Testis (tissue), 3 donors: ENCODE measurements around the gene CRLF1. TPM values are rescaled to one million over a fixed set of nuclear protein-coding genes. Genes with fewer than 3 reads are reported as not detected.

ENCODE experiments used
- DNase-seq: peaks from one replicate; pipeline ENCODE4 v3.0.0-alpha.2; 2019
- H3K27ac ChIP-seq, 2 donors: fragments of 200-600 bp; sonication (generic); one replicate each; pipeline ENCODE4 v1.5.1; 2019
- H3K27me3 ChIP-seq: fragments of 200-600 bp; sonication (generic); one replicate; pipeline ENCODE4 v1.5.1; 2019
- H3K36me3 ChIP-seq: fragments of 200-600 bp; sonication (generic); one replicate; pipeline ENCODE4 v1.5.1; 2017; ENCODE audit warnings: low read depth; ENCODE audit errors: missing control alignments
- H3K4me1 ChIP-seq: fragments of 200-600 bp; sonication (generic); one replicate; pipeline ENCODE4 v1.5.1; 2019
- H3K4me3 ChIP-seq, 2 donors: fragments of 200-600 bp; sonication (generic); one replicate each; pipeline ENCODE4 v1.5.1; 2017 to 2019
- H3K9me3 ChIP-seq: fragments of 200-600 bp; sonication (generic); one replicate; pipeline ENCODE4 v1.5.1; 2017
- POLR2A ChIP-seq: fragments of 450-650 bp; IDR thresholded peaks from one replicate; pipeline ENCODE4 v1.6.1; 2017; ENCODE audit warnings: antibody characterized with exemption, mild to moderate bottlenecking, moderate library complexity
- WGBS, 2 donors: methylation state at CpG; one replicate each; pipeline ENCODE4 v1.1.5; 2018; 5-methylcytosine and 5-hydroxymethylcytosine counted together
- intact Hi-C: fragments of 100-400 bp; cut with DNase I; formaldehyde crosslinking; loops from one replicate; pipeline ENCODE4 v1.15.1; 2023; ENCODE audit warnings: low total_unique reads
- polyA plus RNA-seq: library from polyadenylated mRNA; stranded (reverse); fragments of 350-450 nt; fragmentation: Illumina TruSeq; extraction: RNeasy Lipid Tissue Mini Kit (QIAGEN cat#74804); gene quantifications from one replicate; pipeline ENCODE4 v1.2.3, GENCODE V29; 2014; ENCODE audit warnings: low read depth, low replicate concordance; ENCODE audit not compliant: insufficient read depth
- total RNA-seq, 2 donors: library from RNA; depleted of rRNA; stranded (reverse); fragments of >200 nt; gene quantifications; one replicate each; pipeline ENCODE4 v1.2.3, GENCODE V29; 2016
- TF ChIP-seq, protein P1 (sequence below), 3 experiments: fragments of 450-650 bp in 2 of 3; fragments of 200-600 bp in 1 of 3; sonication (generic) in 1 of 3; IDR thresholded peaks; one replicate each; pipeline ENCODE4 v1.5.1; 2016 to 2019; ENCODE audit warnings: antibody characterized with exemption in 3 of 3, mild to moderate bottlenecking in 2 of 3, moderate library complexity in 1 of 3

CRLF1 gene
- total and polyA plus RNA-seq, 3 donors from 2014 or later: 4.3 to 8.7 (median 5.3) TPM

DNA sequence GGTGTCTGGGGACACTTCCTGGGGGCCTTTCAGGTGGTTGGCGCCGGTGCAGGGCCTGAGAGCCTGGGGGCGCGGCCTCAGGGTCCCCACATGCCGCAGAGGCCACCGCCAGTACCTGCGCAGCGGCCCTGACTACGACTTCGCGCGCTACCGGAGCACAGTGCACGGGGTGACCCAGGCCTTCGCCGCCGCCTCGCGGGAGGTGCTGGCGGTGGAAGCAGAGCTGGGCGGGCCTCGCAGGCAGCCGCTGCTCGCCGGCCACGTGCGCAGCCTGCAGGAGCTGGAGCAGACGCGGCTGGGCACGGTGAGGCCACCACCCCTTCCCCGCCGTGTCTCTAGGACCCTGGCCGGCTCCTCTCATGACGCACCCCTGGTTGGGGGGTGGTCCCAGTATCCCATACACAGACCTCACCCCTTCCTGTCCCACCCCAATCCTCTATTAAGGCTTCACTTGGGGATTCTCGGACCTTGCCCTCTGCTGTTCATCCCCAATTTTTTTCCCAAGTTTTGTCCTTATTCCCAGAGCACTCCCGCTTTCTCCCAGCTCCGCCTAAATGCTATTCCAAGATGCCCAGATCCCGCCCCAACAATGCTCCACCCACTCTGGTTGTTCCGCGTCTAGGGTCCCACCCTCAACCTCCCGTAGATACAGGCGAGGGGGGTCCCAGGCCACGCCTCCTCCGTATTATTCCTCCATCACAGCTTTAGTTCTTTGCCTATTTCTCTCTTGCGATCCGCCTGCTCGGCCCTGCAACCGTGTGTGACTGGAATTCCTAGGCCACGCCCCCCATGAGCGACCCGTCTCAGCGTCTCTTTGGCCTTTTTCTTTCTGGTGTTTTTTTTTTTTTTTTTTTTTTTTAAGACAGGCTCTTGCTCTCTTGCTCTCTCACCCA is 17.0 kb downstream of the CRLF1 start:
- Histone ChIP-seq H3K27me3 (no peaks in the 10 kb centered on the region), H3K27ac (peak overlapping the region; percentile 35 to 76), H3K36me3 (no peaks in the 10 kb centered on the region), H3K4me3 (peak overlapping the region; percentile 74 to 75), H3K9me3 (no peaks in the 10 kb centered on the region), H3K4me1 (peaks cover 20% of the 10 kb centered on the region)
- intact Hi-C loops: loop anchor here (10.0 kb wide), 2 partner anchors 95 to 255 kb away; partner anchors contain the start of gene CRTC1
- WGBS, 2 donors: 15 to 19% methylated on average over 29 to 52 of the region's 52 CpGs
- DNase-seq: peak; percentile 71
- TF ChIP-seq, protein P1, sequence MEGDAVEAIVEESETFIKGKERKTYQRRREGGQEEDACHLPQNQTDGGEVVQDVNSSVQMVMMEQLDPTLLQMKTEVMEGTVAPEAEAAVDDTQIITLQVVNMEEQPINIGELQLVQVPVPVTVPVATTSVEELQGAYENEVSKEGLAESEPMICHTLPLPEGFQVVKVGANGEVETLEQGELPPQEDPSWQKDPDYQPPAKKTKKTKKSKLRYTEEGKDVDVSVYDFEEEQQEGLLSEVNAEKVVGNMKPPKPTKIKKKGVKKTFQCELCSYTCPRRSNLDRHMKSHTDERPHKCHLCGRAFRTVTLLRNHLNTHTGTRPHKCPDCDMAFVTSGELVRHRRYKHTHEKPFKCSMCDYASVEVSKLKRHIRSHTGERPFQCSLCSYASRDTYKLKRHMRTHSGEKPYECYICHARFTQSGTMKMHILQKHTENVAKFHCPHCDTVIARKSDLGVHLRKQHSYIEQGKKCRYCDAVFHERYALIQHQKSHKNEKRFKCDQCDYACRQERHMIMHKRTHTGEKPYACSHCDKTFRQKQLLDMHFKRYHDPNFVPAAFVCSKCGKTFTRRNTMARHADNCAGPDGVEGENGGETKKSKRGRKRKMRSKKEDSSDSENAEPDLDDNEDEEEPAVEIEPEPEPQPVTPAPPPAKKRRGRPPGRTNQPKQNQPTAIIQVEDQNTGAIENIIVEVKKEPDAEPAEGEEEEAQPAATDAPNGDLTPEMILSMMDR (IDR thresholded peaks at IDR 0.05): peak in 2 of 3 experiments; percentile 10 to 20
- no peak for TF ChIP-seq POLR2A

DNA sequence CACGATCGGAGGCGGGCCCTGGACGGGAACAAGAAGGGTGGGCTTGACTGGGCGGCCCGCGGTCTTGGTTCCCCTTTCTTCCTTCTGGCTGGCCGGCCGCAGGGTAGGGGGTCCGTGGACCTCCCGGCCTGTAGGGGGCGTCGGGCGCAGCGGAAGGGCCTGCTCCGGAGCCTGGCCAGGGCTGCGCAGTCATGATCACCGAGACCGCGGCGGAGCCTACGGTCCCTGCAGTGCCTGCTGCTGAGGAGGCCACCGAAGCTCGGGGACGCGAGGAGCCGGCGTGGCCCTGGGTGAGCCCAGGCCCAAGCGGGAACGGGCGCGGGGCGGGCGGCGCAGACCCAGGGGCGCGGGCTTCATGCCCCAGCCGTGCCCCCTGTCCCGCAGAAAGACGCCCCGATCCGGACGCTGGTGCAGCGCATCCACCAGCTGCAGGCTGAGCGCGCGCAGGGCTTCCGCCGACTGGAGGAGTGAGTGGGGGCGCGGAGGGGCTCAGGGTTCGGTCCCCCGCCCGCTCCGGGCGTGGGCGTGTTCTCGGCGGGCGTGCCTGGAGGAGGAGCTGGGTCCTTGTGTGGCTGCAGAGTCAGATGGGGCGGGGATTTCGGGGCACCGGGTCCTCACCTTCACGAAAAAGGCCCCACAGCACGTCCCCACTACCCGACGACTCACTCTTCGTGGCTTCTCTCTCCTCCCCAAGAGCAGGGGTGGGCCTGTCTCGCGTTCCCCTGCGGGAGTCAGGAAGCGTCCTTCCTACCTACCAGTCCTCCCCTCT is 17.8 kb downstream of the CRLF1 start, which contains the start of gene REX1BD:
Gene REX1BD (plus strand): TSS at position 188 of the 769 bp plus-strand sequence. CDS start 4 bp downstream, at position 192.
- no peaks in the 10 kb centered on the region for H3K27me3 ChIP-seq
- no peaks in the 10 kb centered on the region for H3K36me3 ChIP-seq
- DNase-seq: peak; percentile 85
- peak within 1 kb of the TSS; percentile 74 to 75 for H3K4me3 ChIP-seq
- no peaks in the 10 kb centered on the region for H3K9me3 ChIP-seq
- 0% methylated on average over 12 to 70 of the region's 72 CpGs for WGBS, 2 donors
- intact Hi-C loops: no loop called here
- TF ChIP-seq, protein P1 (IDR thresholded peaks at IDR 0.05): peak; percentile 82 to 88 (median 85)
- no peak for TF ChIP-seq POLR2A
- peak within 1 kb of the TSS; percentile 35 to 76 for H3K27ac ChIP-seq
- peaks cover 14% of the 10 kb centered on the region for H3K4me1 ChIP-seq

DNA sequence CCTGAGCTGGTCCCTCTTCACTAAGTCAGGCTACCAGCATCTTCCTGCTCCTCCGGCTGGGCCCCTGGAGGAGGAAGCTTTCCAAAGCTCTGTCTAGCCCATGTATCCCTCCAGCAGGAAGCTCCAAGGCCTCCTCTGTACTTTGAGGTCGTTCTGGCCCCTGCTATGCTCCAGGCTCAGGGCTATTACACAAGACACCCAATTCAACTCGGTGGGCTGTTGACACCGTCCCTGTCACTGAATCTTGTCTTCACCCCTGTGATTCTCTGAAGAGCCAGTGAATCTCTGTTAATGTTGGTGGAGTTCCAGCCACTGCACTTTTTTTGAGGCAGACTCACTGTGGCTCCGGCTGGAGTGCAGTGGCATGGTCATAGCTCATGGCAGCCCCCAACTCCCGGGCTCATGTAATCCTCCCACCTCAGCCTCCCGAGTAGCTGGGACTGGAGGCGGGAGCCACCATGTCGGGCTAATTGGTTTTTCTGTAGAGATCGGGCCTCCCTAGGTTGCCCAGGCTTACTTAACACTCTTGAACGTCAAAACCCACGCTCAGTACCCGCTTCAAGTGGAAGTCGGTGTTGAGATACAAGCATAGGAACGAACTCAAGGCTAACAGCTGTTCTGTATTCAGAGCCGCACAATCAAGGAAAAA is 18.5 kb downstream of the CRLF1 start:
- no peaks in the 10 kb centered on the region for H3K36me3 ChIP-seq
- WGBS, 2 donors: 5 to 15% methylated on average over 7 to 16 of the region's 16 CpGs
- no peak for TF ChIP-seq POLR2A
- TF ChIP-seq, protein P1 (IDR thresholded peaks at IDR 0.05): no peak
- no peaks in the 10 kb centered on the region for H3K27me3 ChIP-seq
- H3K4me1 ChIP-seq: peaks cover 13% of the 10 kb centered on the region
- intact Hi-C loops: no loop called here
- peak overlapping the region; percentile 74 to 75 for H3K4me3 ChIP-seq
- peak overlapping the region in 1 of 2 donors; percentile 76 for H3K27ac ChIP-seq
- no peaks in the 10 kb centered on the region for H3K9me3 ChIP-seq
- DNase-seq: no peak

DNA sequence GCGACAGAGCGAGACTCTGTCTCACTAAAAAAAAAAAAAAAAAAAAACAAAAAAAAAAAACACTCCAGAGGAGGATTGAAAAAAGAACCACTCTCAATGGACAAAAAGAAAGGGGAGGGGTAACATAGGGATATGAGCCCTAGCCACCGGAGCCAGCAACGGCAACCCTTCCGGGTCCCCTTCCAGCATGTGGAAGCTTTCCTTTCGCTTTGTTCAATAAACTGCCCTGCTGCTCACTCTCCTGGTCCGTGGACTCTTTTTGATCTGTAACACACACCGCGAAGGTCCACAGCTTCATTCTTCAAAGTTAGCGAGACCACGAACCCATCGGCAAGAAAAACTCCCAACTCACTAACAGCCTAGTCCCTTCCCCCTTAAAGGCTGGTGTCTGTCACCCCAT is 19.0 kb downstream of the CRLF1 start:
- Histone ChIP-seq H3K27me3 (no peaks in the 10 kb centered on the region), H3K4me1 (peaks cover 13% of the 10 kb centered on the region), H3K9me3 (no peaks in the 10 kb centered on the region), H3K36me3 (no peaks in the 10 kb centered on the region), H3K4me3 (no peak overlapping the region), H3K27ac (no peak overlapping the region)
- no peak for TF ChIP-seq POLR2A
- TF ChIP-seq, protein P1 (IDR thresholded peaks at IDR 0.05): no peak
- DNase-seq: no peak
- WGBS, 2 donors: 51 to 84% methylated on average over 11 to 12 of the region's 12 CpGs
- intact Hi-C loops: no loop called here
